ENCODE results near the gene MYO15B. TPM values are rescaled to one million over a fixed set of nuclear protein-coding genes. Genes with fewer than 3 reads are reported as not detected.

The MYO15B gene
- total and polyA plus RNA-seq, 2 of the 4 experiments (the other 2 are of a cell fraction) = 0.18 to 0.65 TPM

DNA sequence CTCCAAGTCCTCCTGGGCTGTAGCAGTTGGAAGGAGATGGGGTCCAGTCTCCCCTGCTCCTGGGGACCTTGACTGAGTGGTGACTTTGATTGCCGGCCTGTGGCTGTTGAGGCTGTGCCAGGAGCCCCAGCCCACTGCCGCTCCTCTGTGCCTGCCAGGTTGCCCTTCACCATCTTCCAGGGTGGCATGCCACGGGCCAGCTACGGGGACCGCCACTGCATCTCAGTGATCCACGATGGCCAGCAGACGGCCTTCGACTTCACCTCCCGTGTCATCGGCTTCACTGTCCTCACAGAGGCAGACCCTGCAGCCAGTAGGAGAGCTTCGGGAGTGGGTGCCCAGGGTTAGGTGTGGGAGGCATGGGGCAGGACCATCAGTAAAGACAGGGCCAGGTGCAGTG, 23.4 kb upstream of the MYO15B start:
- H3K18ac ChIP-seq (ENCODE audit: low read depth, low read length) = no peak overlapping the region
- no peak overlapping the region for H2AK9ac ChIP-seq (replicated peaks; ENCODE audit: low read depth, low read length, poor library complexity)
- H3K9ac ChIP-seq (ENCODE audit: low read depth, low read length) = no peak overlapping the region
- no peak overlapping the region for H3K4ac ChIP-seq (ENCODE audit: low read depth, low read length)
- H3K56ac ChIP-seq (ENCODE audit: extremely low read depth, insufficient read depth, low read length) = no peak overlapping the region
- no peak overlapping the region for H3K27ac ChIP-seq (ENCODE audit: insufficient read depth, low read length)
- CTCF ChIA-PET = no interaction called here
- 84% methylated on average over 8 of the region's 11 CpGs; no CpG with 5 or more reads in 1 of the 2 experiments for WGBS, 2 experiments (ENCODE audit: extremely low coverage in 2 of 2, insufficient read length in 1 of 2)
- H3K9me1 ChIP-seq (ENCODE audit: insufficient read depth, low read length) = no peaks in the 10 kb centered on the region
- no peak overlapping the region for H2BK15ac ChIP-seq (ENCODE audit: low read depth, low read length)
- H2AFZ ChIP-seq (replicated peaks; ENCODE audit: low read length, poor library complexity) = peak overlapping the region; percentile 11
- no peak overlapping the region for H3K14ac ChIP-seq (replicated peaks; ENCODE audit: low read depth, low read length)
- H2BK5ac ChIP-seq (ENCODE audit: low read depth, low read length, poor library complexity, severe bottlenecking) = no peak overlapping the region
- dilution Hi-C loops (cut with HindIII; ENCODE audit: low sequenced_read_pairs, unreplicated experiment) = no loop called here
- ATAC-seq (ENCODE audit: low read depth) (no peak), DNase-seq (no peak)
- peaks cover 1% of the 10 kb centered on the region; the same call in 1 of the 2 replicates for H3K4me1 ChIP-seq (ENCODE audit: control insufficient read depth, insufficient read depth, low read length)
- no peaks in the 10 kb centered on the region for H3K36me3 ChIP-seq (ENCODE audit: control insufficient read depth, insufficient read depth, low read length)
- no TSS peak for BruUV-seq (replicated peaks)
- H3K4me2 ChIP-seq (ENCODE audit: low read depth, low read length) = no peak overlapping the region
- H2BK120ac ChIP-seq (ENCODE audit: low read depth, low read length) = no peak overlapping the region
- H4K8ac ChIP-seq (ENCODE audit: low read depth in 2 of 2, low read length in 2 of 2) = no peak overlapping the region
- H3K79me1 ChIP-seq (ENCODE audit: low read depth in 1 of 2, low read length in 2 of 2) = no peaks in the 10 kb centered on the region
- peaks cover 35% of the 10 kb centered on the region for H3K27me3 ChIP-seq (ENCODE audit: control insufficient read depth, insufficient read depth, low read length)
- H3K23ac ChIP-seq (ENCODE audit: low read depth, low read length) = no peak overlapping the region
- no peak overlapping the region for H4K5ac ChIP-seq (ENCODE audit: low read depth, low read length)
- H3K9me3 ChIP-seq (ENCODE audit: control insufficient read depth, insufficient read depth, low read length) = no peaks in the 10 kb centered on the region
- no peak overlapping the region for H2AK5ac ChIP-seq (ENCODE audit: low read depth, low read length)
- POLR2A ChIA-PET (ENCODE audit: unreplicated experiment) = no interaction called here
- no peak overlapping the region for H2BK20ac ChIP-seq (ENCODE audit: low read depth, low read length)
- H3K4me3 ChIP-seq (ENCODE audit: insufficient read depth, low read depth, low read length) = no peak overlapping the region
- H4K20me1 ChIP-seq (ENCODE audit: insufficient read depth, low read length) = no peaks in the 10 kb centered on the region
- in situ Hi-C loops (cut with MboI; ENCODE audit: low sequenced_read_pairs) = no loop called here
- no peak overlapping the region for H4K91ac ChIP-seq (ENCODE audit: insufficient read depth, low read depth, low read length)
- intact Hi-C loops (cut with micrococcal nuclease) = no loop called here
- no peak for TF ChIP-seq RCOR1 (IDR thresholded peaks at IDR 0.05; ENCODE audit: insufficient replicate concordance, low read length)
- no peak for TF ChIP-seq RAD21 (IDR thresholded peaks at IDR 0.05; ENCODE audit: low read length)
- TF ChIP-seq FOS (IDR thresholded peaks at IDR 0.05; ENCODE audit: low read depth, low read length) = no peak
- no peak for TF ChIP-seq MAZ (IDR thresholded peaks at IDR 0.05; ENCODE audit: borderline replicate concordance, low read depth, low read length)
- TF ChIP-seq POLR2A (IDR thresholded peaks at IDR 0.05; ENCODE audit: low read depth, low read length) = no peak
- TF ChIP-seq MAFK (IDR thresholded peaks at IDR 0.05; ENCODE audit: low read depth, low read length) = no peak
- no peak for TF ChIP-seq MXI1 (IDR thresholded peaks at IDR 0.05; ENCODE audit: borderline replicate concordance, low read depth, low read length)
- no peak for TF ChIP-seq SMC3 (IDR thresholded peaks at IDR 0.05; ENCODE audit: low read depth, low read length)
- no peak for TF ChIP-seq CEBPB (IDR thresholded peaks at IDR 0.05; ENCODE audit: low read depth, low read length)
- no peak for TF ChIP-seq CHD1 (IDR thresholded peaks at IDR 0.05; ENCODE audit: low read depth, low read length)
- no peak for TF ChIP-seq RFX5 (IDR thresholded peaks at IDR 0.05; ENCODE audit: low read depth, low read length)
- no peak for TF ChIP-seq BHLHE40 (IDR thresholded peaks at IDR 0.05; ENCODE audit: low read depth, low read length)
- TF ChIP-seq, protein P1, sequence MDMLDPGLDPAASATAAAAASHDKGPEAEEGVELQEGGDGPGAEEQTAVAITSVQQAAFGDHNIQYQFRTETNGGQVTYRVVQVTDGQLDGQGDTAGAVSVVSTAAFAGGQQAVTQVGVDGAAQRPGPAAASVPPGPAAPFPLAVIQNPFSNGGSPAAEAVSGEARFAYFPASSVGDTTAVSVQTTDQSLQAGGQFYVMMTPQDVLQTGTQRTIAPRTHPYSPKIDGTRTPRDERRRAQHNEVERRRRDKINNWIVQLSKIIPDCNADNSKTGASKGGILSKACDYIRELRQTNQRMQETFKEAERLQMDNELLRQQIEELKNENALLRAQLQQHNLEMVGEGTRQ (IDR thresholded peaks at IDR 0.05; ENCODE audit: low read depth, low read length) = no peak
- no peak for TF ChIP-seq NFE2L2 (IDR thresholded peaks at IDR 0.05; ENCODE audit: low read depth, low read length)
- TF ChIP-seq, protein P2, sequence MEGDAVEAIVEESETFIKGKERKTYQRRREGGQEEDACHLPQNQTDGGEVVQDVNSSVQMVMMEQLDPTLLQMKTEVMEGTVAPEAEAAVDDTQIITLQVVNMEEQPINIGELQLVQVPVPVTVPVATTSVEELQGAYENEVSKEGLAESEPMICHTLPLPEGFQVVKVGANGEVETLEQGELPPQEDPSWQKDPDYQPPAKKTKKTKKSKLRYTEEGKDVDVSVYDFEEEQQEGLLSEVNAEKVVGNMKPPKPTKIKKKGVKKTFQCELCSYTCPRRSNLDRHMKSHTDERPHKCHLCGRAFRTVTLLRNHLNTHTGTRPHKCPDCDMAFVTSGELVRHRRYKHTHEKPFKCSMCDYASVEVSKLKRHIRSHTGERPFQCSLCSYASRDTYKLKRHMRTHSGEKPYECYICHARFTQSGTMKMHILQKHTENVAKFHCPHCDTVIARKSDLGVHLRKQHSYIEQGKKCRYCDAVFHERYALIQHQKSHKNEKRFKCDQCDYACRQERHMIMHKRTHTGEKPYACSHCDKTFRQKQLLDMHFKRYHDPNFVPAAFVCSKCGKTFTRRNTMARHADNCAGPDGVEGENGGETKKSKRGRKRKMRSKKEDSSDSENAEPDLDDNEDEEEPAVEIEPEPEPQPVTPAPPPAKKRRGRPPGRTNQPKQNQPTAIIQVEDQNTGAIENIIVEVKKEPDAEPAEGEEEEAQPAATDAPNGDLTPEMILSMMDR (conservative IDR thresholded peaks at IDR 0.05; ENCODE audit: low read depth, low read length) = no peak
- TF ChIP-seq, protein P3, sequence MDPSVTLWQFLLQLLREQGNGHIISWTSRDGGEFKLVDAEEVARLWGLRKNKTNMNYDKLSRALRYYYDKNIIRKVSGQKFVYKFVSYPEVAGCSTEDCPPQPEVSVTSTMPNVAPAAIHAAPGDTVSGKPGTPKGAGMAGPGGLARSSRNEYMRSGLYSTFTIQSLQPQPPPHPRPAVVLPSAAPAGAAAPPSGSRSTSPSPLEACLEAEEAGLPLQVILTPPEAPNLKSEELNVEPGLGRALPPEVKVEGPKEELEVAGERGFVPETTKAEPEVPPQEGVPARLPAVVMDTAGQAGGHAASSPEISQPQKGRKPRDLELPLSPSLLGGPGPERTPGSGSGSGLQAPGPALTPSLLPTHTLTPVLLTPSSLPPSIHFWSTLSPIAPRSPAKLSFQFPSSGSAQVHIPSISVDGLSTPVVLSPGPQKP (IDR thresholded peaks at IDR 0.05; ENCODE audit: borderline replicate concordance, low read depth, low read length) = no peak

All from IMR-90 (cell line).